Measurements from ENCODE around the gene SCN7A.

- TF ChIP-seq EP300 (IDR thresholded peaks at IDR 0.05; ENCODE audit: low read depth) (no peak), CTCF (IDR thresholded peaks at IDR 0.05) (no peak), POLR2A (IDR thresholded peaks at IDR 0.05) (no peak)
Observed at GRCh38 chr2:166468124-166469024, 25.7 kb downstream of the SCN7A start.
